ENCODE results near the gene PEX7. TPM values are rescaled to one million over a fixed set of nuclear protein-coding genes. Genes with fewer than 3 reads are reported as not detected.

The PEX7 gene
- total RNA-seq, 1 donor from 2014 or later, result 5.2 TPM

GRCh38 chr6:136775081-136775480 is 47.3 kb upstream of the PEX7 start:
- no peak for DNase-seq (ENCODE audit: extremely low spot score, unreplicated experiment)
- H3K27ac Mint-ChIP-seq (ENCODE audit: unreplicated experiment), result no peak overlapping the region
- no peak for TF ChIP-seq CTCF (IDR thresholded peaks at IDR 0.05)
- H3K27me3 Mint-ChIP-seq (ENCODE audit: unreplicated experiment), result no peaks in the 10 kb centered on the region
- H3K36me3 Mint-ChIP-seq (ENCODE audit: unreplicated experiment), result no peaks in the 10 kb centered on the region
- H3K4me1 Mint-ChIP-seq (ENCODE audit: unreplicated experiment), result no peaks in the 10 kb centered on the region
- H3K9me3 Mint-ChIP-seq (ENCODE audit: unreplicated experiment), result no peaks in the 10 kb centered on the region
- no peak overlapping the region for H3K4me3 Mint-ChIP-seq (ENCODE audit: unreplicated experiment)

- no peak for TF ChIP-seq CTCF (IDR thresholded peaks at IDR 0.05)
- Mint-ChIP-seq H3K9me3 (ENCODE audit: unreplicated experiment) (no peaks in the 10 kb centered on the region), H3K4me3 (ENCODE audit: unreplicated experiment) (no peak overlapping the region), H3K27ac (ENCODE audit: unreplicated experiment) (no peak overlapping the region), H3K27me3 (ENCODE audit: unreplicated experiment) (no peaks in the 10 kb centered on the region), H3K4me1 (ENCODE audit: unreplicated experiment) (no peaks in the 10 kb centered on the region), H3K36me3 (ENCODE audit: unreplicated experiment) (no peaks in the 10 kb centered on the region)
- DNase-seq (ENCODE audit: extremely low spot score, unreplicated experiment), result no peak
These were observed 46.8 kb upstream of the PEX7 start for GRCh38 chr6:136775548-136775947.

GRCh38 chr6:136777651-136778050 is 44.7 kb upstream of the PEX7 start:
- DNase-seq (ENCODE audit: extremely low spot score, unreplicated experiment), result no peak
- Mint-ChIP-seq H3K4me1 (ENCODE audit: unreplicated experiment) (peaks cover 6% of the 10 kb centered on the region), H3K36me3 (ENCODE audit: unreplicated experiment) (no peaks in the 10 kb centered on the region), H3K4me3 (ENCODE audit: unreplicated experiment) (no peak overlapping the region), H3K27me3 (ENCODE audit: unreplicated experiment) (no peaks in the 10 kb centered on the region), H3K9me3 (ENCODE audit: unreplicated experiment) (no peaks in the 10 kb centered on the region), H3K27ac (ENCODE audit: unreplicated experiment) (no peak overlapping the region)
- no peak for TF ChIP-seq CTCF (IDR thresholded peaks at IDR 0.05)

GRCh38 chr6:136779682-136780081 is 42.7 kb upstream of the PEX7 start:
- Mint-ChIP-seq H3K36me3 (ENCODE audit: unreplicated experiment) (no peaks in the 10 kb centered on the region), H3K4me3 (ENCODE audit: unreplicated experiment) (no peak overlapping the region), H3K27ac (ENCODE audit: unreplicated experiment) (no peak overlapping the region), H3K9me3 (ENCODE audit: unreplicated experiment) (no peaks in the 10 kb centered on the region), H3K27me3 (ENCODE audit: unreplicated experiment) (no peaks in the 10 kb centered on the region), H3K4me1 (ENCODE audit: unreplicated experiment) (peaks cover 8% of the 10 kb centered on the region)
- TF ChIP-seq CTCF (IDR thresholded peaks at IDR 0.05), result no peak
- no peak for DNase-seq (ENCODE audit: extremely low spot score, unreplicated experiment)

GRCh38 chr6:136780972-136781371 is 41.4 kb upstream of the PEX7 start:
- Mint-ChIP-seq H3K27me3 (ENCODE audit: unreplicated experiment) (no peaks in the 10 kb centered on the region), H3K9me3 (ENCODE audit: unreplicated experiment) (no peaks in the 10 kb centered on the region), H3K4me3 (ENCODE audit: unreplicated experiment) (no peak overlapping the region), H3K36me3 (ENCODE audit: unreplicated experiment) (no peaks in the 10 kb centered on the region), H3K4me1 (ENCODE audit: unreplicated experiment) (peaks cover 8% of the 10 kb centered on the region), H3K27ac (ENCODE audit: unreplicated experiment) (no peak overlapping the region)
- TF ChIP-seq CTCF (IDR thresholded peaks at IDR 0.05), result no peak
- DNase-seq (ENCODE audit: extremely low spot score, unreplicated experiment), result no peak

Measured in osteocyte (in vitro differentiated cells).